D721Med (cell line): ENCODE measurements around the gene DPP10.

ENCODE experiments used
- DNase-seq: peaks from one replicate; pipeline ENCODE4 v3.0.0; 2011; ENCODE audit warnings: low spot score; ENCODE audit not compliant: insufficient read length
- FAIRE-seq: peaks from 2 replicates; lab custom pipeline; 2011; peaks lifted over from hg19 to GRCh38; lab: Jason Lieb, UNC
- TF ChIP-seq, protein P1 (sequence below): IDR thresholded peaks from 2 replicates; pipeline ENCODE4 v1.5.1; 2012; ENCODE audit warnings: mild to moderate bottlenecking, control low read depth; ENCODE audit not compliant: insufficient read depth; ENCODE audit errors: missing control alignments

DPP10 gene

DNA sequence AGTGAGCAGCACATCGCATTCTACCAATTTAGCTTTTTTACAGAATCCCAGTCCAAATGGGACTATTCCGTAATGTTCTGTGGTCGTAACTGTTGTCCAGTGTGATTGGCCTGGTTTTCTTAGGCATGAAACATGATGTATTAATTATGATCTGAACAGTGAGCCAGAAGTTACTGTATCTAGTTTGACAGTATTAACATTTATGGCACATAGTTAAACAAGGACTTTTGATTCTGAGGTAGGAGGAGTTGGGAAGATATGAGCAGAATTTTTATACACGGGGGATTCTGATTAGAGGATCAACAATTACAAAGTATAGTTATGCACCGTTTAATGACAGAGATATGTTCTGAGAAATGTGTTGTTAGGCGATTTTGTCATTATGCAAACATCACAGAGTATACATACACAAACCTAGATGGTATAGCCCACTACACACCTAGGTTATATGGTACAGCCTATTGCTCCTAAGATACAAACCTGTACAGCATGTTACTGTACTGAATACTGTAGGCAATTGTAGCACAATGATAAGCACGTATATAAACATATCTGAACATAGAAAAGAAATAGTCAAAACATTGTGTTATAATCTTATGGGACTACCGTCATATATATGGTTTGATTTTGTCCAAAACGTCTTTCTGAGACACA lies 85.0 kb downstream of the DPP10 start:
- TF ChIP-seq, protein P1, sequence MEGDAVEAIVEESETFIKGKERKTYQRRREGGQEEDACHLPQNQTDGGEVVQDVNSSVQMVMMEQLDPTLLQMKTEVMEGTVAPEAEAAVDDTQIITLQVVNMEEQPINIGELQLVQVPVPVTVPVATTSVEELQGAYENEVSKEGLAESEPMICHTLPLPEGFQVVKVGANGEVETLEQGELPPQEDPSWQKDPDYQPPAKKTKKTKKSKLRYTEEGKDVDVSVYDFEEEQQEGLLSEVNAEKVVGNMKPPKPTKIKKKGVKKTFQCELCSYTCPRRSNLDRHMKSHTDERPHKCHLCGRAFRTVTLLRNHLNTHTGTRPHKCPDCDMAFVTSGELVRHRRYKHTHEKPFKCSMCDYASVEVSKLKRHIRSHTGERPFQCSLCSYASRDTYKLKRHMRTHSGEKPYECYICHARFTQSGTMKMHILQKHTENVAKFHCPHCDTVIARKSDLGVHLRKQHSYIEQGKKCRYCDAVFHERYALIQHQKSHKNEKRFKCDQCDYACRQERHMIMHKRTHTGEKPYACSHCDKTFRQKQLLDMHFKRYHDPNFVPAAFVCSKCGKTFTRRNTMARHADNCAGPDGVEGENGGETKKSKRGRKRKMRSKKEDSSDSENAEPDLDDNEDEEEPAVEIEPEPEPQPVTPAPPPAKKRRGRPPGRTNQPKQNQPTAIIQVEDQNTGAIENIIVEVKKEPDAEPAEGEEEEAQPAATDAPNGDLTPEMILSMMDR, result no peak
- DNase-seq (no peak), FAIRE-seq (no peak)

DNA sequence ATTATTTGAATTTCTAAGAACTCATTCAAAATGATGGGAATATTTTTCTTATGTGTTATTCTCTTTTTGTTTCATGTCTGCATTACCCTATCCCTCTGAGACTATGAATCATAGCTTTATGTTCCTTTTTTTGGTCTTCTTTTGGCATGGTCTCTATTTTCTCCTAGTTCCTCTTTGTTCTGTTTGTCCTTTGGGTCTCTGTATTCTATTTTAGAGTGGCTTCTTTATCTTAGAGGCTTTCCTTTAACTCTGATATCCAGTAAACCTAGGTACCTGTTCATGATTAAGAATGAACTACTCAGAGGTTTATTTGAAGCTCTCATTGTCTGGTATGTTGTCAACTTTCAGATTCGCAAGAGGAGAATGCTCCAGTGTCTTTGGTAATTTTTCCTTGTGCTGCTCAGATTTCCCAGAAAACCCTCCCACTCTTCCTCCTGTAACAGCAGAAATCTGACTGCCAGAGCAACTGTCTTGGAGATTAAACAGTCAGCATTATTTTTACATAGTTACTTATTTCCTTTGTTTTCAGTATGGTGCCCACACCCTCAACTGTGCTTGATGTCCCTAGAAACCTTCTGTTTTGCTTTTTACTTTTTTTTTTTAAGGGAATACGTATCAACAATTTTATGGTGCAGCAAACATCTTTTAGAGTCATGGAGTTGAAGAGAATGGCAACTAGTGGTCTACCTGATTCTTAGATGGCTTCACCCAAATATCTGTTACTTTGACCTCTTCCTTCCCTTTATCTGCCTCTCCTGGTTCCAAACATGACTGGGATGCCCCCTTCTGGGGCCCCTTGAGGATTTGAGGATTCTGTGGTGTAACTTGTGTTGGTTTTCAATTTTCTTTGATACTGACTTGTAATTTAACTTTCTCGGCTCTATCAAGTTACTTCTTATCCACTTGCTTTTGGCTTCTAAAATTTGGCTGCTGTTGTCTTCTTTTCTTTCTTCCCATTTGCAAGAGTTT lies 92.0 kb downstream of the DPP10 start:
- DNase-seq (no peak), FAIRE-seq (no peak)
- TF ChIP-seq, protein P1, result no peak

DNA sequence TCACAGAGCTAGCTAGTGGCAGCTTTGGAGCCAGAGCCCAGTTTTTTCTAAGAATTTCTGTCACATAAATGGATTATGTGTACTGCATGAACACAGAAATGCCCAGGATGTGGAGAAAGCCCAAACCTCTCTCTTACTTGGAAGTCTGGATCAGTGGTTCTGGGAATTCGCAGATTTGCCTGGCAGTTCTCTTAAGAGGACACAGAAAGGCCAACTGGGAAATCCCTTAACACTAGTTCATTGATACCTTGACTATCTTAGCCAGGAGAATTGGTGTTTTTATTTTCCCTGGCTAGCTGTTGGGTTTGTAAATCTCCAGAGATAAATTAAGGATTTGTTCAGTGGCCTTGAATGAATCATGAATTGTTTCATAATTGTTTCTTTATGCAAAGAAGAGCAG lies 95.3 kb downstream of the DPP10 start:
- TF ChIP-seq, protein P1, result no peak
- no peak for FAIRE-seq
- no peak for DNase-seq

DNA sequence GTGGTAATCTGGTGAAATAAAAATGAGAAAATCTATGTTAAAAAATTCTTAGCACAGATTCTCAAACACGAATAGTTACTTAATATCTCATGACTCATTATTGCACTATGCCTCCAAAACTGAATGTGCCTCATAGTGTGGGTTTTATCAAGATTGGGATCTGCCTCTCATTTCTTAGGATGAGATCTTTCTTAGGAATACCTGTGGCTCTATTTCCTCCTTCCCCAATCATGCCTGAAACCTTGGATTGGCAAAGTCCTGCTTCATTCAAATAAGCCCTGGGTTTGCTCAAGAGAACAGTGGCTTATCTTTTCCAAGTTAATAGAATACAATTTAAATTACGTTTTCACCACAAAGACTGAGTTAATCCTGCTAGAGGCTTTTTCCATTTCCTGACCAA lies 100.3 kb downstream of the DPP10 start:
- TF ChIP-seq, protein P1, result no peak
- no peak for DNase-seq
- FAIRE-seq, result no peak

DNA sequence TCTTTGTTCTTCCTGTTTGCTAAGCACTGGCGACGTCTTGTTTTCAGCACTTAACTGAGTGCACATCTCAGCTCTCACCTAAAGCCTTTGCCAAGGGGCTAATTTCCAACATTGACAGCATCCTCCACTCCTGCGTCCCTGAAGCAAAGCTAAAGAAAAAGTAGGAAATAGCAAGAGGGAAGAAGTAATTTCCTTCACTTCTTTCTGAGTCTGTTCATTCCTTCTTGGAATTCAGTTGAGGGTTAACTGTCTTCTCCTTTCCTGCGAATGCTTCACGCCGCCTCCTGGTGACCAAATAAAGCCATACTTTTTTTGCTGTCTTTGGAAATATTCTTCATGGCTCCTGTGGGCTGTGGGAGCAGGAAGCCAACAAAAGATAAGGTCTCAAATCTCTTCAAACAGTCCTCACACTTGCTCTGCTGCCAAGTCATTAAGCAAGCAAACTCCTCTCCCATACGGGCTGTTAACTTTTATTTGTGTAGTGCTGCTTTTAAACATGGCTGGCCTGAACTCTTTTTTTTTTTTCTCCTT lies 100.9 kb downstream of the DPP10 start:
- TF ChIP-seq, protein P1, result peak; percentile 7
- DNase-seq (no peak), FAIRE-seq (no peak)

DNA sequence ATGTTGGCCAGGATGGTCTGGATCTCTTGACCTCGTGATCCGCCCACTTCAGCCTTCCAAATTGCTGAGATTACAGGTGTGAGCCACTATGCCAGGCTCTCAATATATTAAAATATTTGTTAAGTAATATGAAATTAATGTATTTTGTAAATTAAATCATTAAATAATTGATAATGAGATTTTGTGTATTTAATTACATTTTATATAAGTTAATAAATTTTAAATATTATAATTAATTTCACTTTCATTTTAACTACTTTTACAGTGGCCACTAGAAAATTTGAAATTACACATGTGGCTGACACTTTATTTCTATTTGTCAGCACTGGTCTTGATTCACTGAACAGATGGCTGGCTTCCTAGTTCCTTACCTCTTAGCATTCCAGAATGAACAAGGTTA lies 102.6 kb downstream of the DPP10 start:
- DNase-seq (no peak), FAIRE-seq (no peak)
- TF ChIP-seq, protein P1, result no peak

DNA sequence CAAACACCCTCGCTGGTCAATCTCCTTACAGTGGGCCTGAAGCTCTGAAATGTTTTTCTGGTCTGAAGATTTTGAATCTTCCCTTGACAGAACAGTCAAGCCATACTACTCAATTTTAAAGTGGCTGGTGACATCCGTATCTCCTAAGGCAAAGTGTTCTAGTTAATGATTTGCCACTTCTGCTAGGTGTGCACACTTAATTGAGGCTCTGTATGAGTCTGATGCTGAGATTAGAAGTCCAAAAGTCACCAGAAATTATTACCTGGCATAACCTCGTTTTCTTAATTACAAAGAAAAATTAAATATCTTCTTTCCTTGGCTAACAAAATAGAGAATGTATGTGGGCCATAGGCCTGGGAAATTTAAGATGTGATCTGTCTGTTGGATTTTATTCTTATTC lies 104.1 kb downstream of the DPP10 start:
- no peak for DNase-seq
- TF ChIP-seq, protein P1, result no peak
- no peak for FAIRE-seq
